GM18909 (cell line): ENCODE data around the gene GRIA4.

ENCODE experiments used
- ATAC-seq: cut with Tn5 transposase; IDR thresholded peaks from one replicate; pipeline ENCODE4 v1.9.1; 2021; ENCODE audit warnings: mild to moderate bottlenecking; ENCODE audit not compliant: unreplicated experiment, poor library complexity

The GRIA4 gene

GRCh38 chr11:106022795-106023275 is 413.0 kb downstream of the GRIA4 start:
- no peak for ATAC-seq

- ATAC-seq: no peak
Measured at GRCh38 chr11:106030609-106031008, 420.7 kb downstream of the GRIA4 start.

GRCh38 chr11:106031202-106031810 is 421.4 kb downstream of the GRIA4 start:
- ATAC-seq: no peak
